OCI-LY1 (cell line): Measurements from ENCODE around the gene NR3C1.

ENCODE experiments used
- H2AFZ ChIP-seq: fragments of 200-600 bp; sonication (generic), shearing (Covaris generic); 2 replicates; pipeline ENCODE4 v1.6.0; 2014; ENCODE audit warnings: antibody characterized with exemption, mild to moderate bottlenecking, low read length
- H3F3A ChIP-seq: fragments of 200-600 bp; sonication (generic), shearing (Covaris generic); 2 replicates; pipeline ENCODE4 v1.6.0; 2014; ENCODE audit warnings: mild to moderate bottlenecking, antibody characterized with exemption, low read length, moderate library complexity; ENCODE audit not compliant: insufficient read depth
- H3K27ac ChIP-seq: fragments of 200-600 bp; sonication (generic); 2 replicates; pipeline ENCODE4 v1.5.1; 2014; ENCODE audit warnings: low read length, mixed run types, mild to moderate bottlenecking, low read depth; ENCODE audit not compliant: poor library complexity, severe bottlenecking
- H3K27me3 ChIP-seq: fragments of 200-600 bp; sonication (generic); 2 replicates; pipeline ENCODE4 v1.6.0; 2014; ENCODE audit warnings: antibody characterized with exemption, mild to moderate bottlenecking, low read length, moderate library complexity; ENCODE audit not compliant: insufficient read depth
- H3K36me3 ChIP-seq: fragments of 200-600 bp; sonication (generic); 2 replicates; pipeline ENCODE4 v1.6.1; 2014; ENCODE audit warnings: mild to moderate bottlenecking, antibody characterized with exemption, low read length, moderate library complexity, mixed read lengths; ENCODE audit not compliant: insufficient read depth
- H3K4me1 ChIP-seq: fragments of 200-600 bp; sonication (generic); 2 replicates; pipeline ENCODE4 v1.5.1; 2014; ENCODE audit warnings: mild to moderate bottlenecking, low read length, moderate library complexity; ENCODE audit not compliant: insufficient read depth, severe bottlenecking
- H3K4me2 ChIP-seq: fragments of 200-600 bp; sonication (generic), shearing (Covaris generic); 2 replicates; pipeline ENCODE4 v1.6.1; 2014; ENCODE audit warnings: low read length
- H3K4me3 ChIP-seq: fragments of 200-600 bp; sonication (generic); 2 replicates; pipeline ENCODE4 v1.5.1; 2014; ENCODE audit warnings: low read length, low read depth, mild to moderate bottlenecking, mixed read lengths; ENCODE audit not compliant: poor library complexity, severe bottlenecking
- H3K79me2 ChIP-seq: fragments of 200-600 bp; shearing (Covaris generic); 2 replicates; pipeline ENCODE4 v1.6.1; 2016; ENCODE audit warnings: mixed run types, low read length, mixed read lengths; ENCODE audit not compliant: insufficient read depth
- H3K9ac ChIP-seq: fragments of 200-600 bp; sonication (generic), shearing (Covaris generic); 2 replicates; pipeline ENCODE4 v1.6.1; 2014; ENCODE audit warnings: mild to moderate bottlenecking, low read length, mixed read lengths
- H3K9me2 ChIP-seq: fragments of 200-600 bp; sonication (generic), shearing (Covaris generic); 2 replicates; pipeline ENCODE4 v1.6.1; 2014; ENCODE audit warnings: low read depth, mild to moderate bottlenecking, low read length, mixed read lengths
- H3K9me3 ChIP-seq: fragments of 200-600 bp; shearing (Covaris generic); 2 replicates; pipeline ENCODE4 v1.6.1; 2014; ENCODE audit warnings: low read length, mixed read lengths
- H4K20me1 ChIP-seq: fragments of 200-600 bp; sonication (generic), shearing (Covaris generic); 2 replicates; pipeline ENCODE4 v1.6.0; 2016; ENCODE audit warnings: mild to moderate bottlenecking, low read length; ENCODE audit not compliant: insufficient read depth
- CTCF ChIP-seq: fragments of 200-600 bp; sonication (generic), shearing (Covaris generic); IDR thresholded peaks from 2 replicates; pipeline ENCODE4 v1.5.1; 2017; ENCODE audit warnings: mild to moderate bottlenecking, antibody characterized with exemption, low read length, moderate library complexity, mixed read lengths
- EZH2 ChIP-seq: fragments of 200-600 bp; sonication (generic), shearing (Covaris generic); IDR thresholded peaks from 2 replicates; pipeline ENCODE4 v1.8.0; 2017; ENCODE audit warnings: borderline replicate concordance, mixed run types, mild to moderate bottlenecking, antibody characterized with exemption, low read length, moderate library complexity, mixed read lengths

NR3C1 gene

GRCh38 chr5:143271431-143271830 is 132.1 kb downstream of the NR3C1 start:
- Histone ChIP-seq H3K27ac (no peak overlapping the region), H3K36me3 (peaks cover 8% of the 10 kb centered on the region; the same call in 1 of the 2 replicates), H3K4me3 (no peak overlapping the region), H3K9me3 (peaks cover 15% of the 10 kb centered on the region; the same call in 1 of the 2 replicates), H4K20me1 (no peaks in the 10 kb centered on the region), H3K79me2 (no peaks in the 10 kb centered on the region), H3K9ac (no peak overlapping the region), H3K27me3 (no peaks in the 10 kb centered on the region), H3K4me2 (no peak overlapping the region), H3K4me1 (peaks cover 7% of the 10 kb centered on the region), H2AFZ (no peak overlapping the region), H3F3A (no peaks in the 10 kb centered on the region), H3K9me2 (no peaks in the 10 kb centered on the region)
- TF ChIP-seq EZH2: no peak
- TF ChIP-seq CTCF: no peak

GRCh38 chr5:143268388-143268787 is 135.1 kb downstream of the NR3C1 start:
- no peak overlapping the region for H3K4me2 ChIP-seq
- H3K9me2 ChIP-seq: no peaks in the 10 kb centered on the region
- TF ChIP-seq CTCF (no peak), EZH2 (no peak)
- H3K79me2 ChIP-seq: no peaks in the 10 kb centered on the region
- no peak overlapping the region for H3K9ac ChIP-seq
- H3K4me1 ChIP-seq: no peaks in the 10 kb centered on the region
- no peaks in the 10 kb centered on the region for H3K27me3 ChIP-seq
- peaks cover 23% of the 10 kb centered on the region for H3K9me3 ChIP-seq
- no peak overlapping the region for H3K4me3 ChIP-seq
- no peak overlapping the region for H3K27ac ChIP-seq
- no peak overlapping the region for H2AFZ ChIP-seq
- no peaks in the 10 kb centered on the region for H4K20me1 ChIP-seq
- H3F3A ChIP-seq: no peaks in the 10 kb centered on the region
- H3K36me3 ChIP-seq: no peaks in the 10 kb centered on the region

GRCh38 chr5:143267186-143267585 is 136.3 kb downstream of the NR3C1 start:
- H3K9me2 ChIP-seq: no peaks in the 10 kb centered on the region
- H2AFZ ChIP-seq: no peak overlapping the region
- H3K79me2 ChIP-seq: no peaks in the 10 kb centered on the region
- no peak for TF ChIP-seq CTCF
- H3K4me1 ChIP-seq: no peaks in the 10 kb centered on the region
- peaks cover 23% of the 10 kb centered on the region for H3K9me3 ChIP-seq
- no peak overlapping the region for H3K4me3 ChIP-seq
- H4K20me1 ChIP-seq: no peaks in the 10 kb centered on the region
- no peak overlapping the region for H3K27ac ChIP-seq
- H3K27me3 ChIP-seq: no peaks in the 10 kb centered on the region
- H3K9ac ChIP-seq: no peak overlapping the region
- no peaks in the 10 kb centered on the region for H3F3A ChIP-seq
- H3K4me2 ChIP-seq: no peak overlapping the region
- H3K36me3 ChIP-seq: no peaks in the 10 kb centered on the region
